Activated T-helper 1 cell treated with anti-CD3 and anti-CD28 coated beads, Interleukin-12 subunit alpha, Interleukin-12 subunit beta, Interleukin-2, Interleukin-4 antibody, amounts not matched to agents 30 ng/mL and 10 ng/mL and 1 ng/mL, durations not matched to agents 14 hours and 24 hours and 36 hours (primary cell): ENCODE data around the gene KIAA0825. TPM values are rescaled to one million over a fixed set of nuclear protein-coding genes. Genes with fewer than 3 reads are reported as not detected.

ENCODE experiments used
- DNase-seq: peaks from one replicate; pipeline ENCODE4 v3.0.0; 2021; ENCODE audit warnings: low spot score
- H3K27ac Mint-ChIP-seq: one replicate; pipeline ENCODE4 v1.8.0; 2021; ENCODE audit warnings: mild to moderate bottlenecking, mixed read lengths
- H3K27me3 Mint-ChIP-seq: one replicate; pipeline ENCODE4 v1.8.0; 2022; ENCODE audit warnings: mild to moderate bottlenecking, moderate library complexity, mixed read lengths; ENCODE audit not compliant: insufficient read depth
- H3K36me3 Mint-ChIP-seq: one replicate; pipeline ENCODE4 v1.8.0; 2021; ENCODE audit warnings: low read depth, mixed read lengths
- H3K4me1 Mint-ChIP-seq: one replicate; pipeline ENCODE4 v1.8.0; 2021; ENCODE audit warnings: low read depth, mixed read lengths
- H3K4me3 Mint-ChIP-seq: one replicate; pipeline ENCODE4 v1.8.0; 2021; ENCODE audit warnings: mild to moderate bottlenecking, moderate library complexity, mixed read lengths
- H3K9me3 Mint-ChIP-seq: one replicate; pipeline ENCODE4 v1.8.0; 2021; ENCODE audit warnings: mixed read lengths
- intact Hi-C: fragments of 100-400 bp; cut with micrococcal nuclease; formaldehyde crosslinking; loops from one replicate; pipeline ENCODE4 v1.15.1; 2024
- total RNA-seq: library from RNA; stranded (reverse); gene quantifications from 2 replicates; pipeline ENCODE4 v1.2.3, GENCODE V29; 2022

Gene KIAA0825
- total RNA-seq = 0.36 and 0.47 TPM in 2 replicates

DNA sequence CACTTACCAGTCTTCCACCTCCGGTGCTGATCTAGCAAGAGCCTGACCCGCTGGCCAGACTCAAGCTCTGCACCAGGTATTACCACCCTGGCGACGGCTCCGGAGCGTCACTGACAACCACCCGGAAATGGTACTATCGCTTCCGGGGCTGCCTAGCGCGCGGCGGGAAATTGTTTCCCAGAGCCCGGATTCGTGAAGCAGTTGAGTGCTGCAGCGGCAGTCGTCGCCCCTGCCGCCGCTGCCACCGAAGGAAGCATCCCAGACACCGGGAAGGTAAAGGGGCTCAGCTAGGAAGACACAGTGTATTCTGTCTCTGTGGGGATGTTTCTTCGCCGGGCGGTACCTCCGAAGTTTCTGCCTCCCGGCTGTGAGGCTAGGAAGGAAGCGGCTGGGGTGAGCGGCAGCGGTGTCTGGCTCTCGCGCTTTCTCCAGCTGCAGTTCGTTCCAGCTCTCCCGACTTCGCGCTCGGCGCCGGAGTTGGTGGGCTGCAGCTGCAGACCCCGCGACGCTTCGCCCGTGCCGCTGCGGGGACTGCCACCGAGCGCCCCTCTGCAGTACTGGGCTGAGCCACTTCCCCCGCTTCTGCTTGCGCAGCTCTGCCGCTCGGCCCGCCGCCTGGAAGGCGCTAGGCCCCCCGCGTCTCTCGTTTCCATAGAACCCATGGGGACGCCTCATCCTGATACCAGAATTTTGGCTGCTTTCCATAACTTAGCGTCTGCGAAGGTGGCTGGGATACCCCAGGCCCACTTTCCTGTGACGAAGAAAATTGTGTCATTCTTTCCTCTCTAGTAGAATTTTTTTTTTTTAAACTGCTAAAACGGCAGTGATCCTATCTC lies at the start of gene KIAA0825, which contains the start of gene SLF1:
Gene KIAA0825, minus strand, starts transcription at position 112 of the 836 bp plus-strand sequence. CDS start 81,478 bp downstream, outside the sequence.
Gene SLF1, plus strand, starts transcription at position 177 of the 836 bp plus-strand sequence. CDS start 10,142 bp downstream, outside the sequence.
- intact Hi-C loops = loop anchor here (1.0 to 5.0 kb wide), 8 partner anchors 23 to 507 kb away; a partner anchor contains a TSS
- H3K4me3 Mint-ChIP-seq = peak within 1 kb of the TSS; percentile 89
- peak; percentile 83 for DNase-seq
- H3K27me3 Mint-ChIP-seq = no peaks in the 10 kb centered on the region
- peaks cover 3% of the 10 kb centered on the region for H3K36me3 Mint-ChIP-seq
- H3K9me3 Mint-ChIP-seq = no peaks in the 10 kb centered on the region
- peak within 1 kb of the TSS; percentile 96 for H3K27ac Mint-ChIP-seq
- peaks cover 55% of the 10 kb centered on the region for H3K4me1 Mint-ChIP-seq

- no peaks in the 10 kb centered on the region for H3K9me3 Mint-ChIP-seq
- H3K27me3 Mint-ChIP-seq = no peaks in the 10 kb centered on the region
- H3K4me1 Mint-ChIP-seq = peaks cover 7% of the 10 kb centered on the region
- DNase-seq = no peak
- H3K36me3 Mint-ChIP-seq = peaks cover 19% of the 10 kb centered on the region
- intact Hi-C loops = no loop called here
- no peak overlapping the region for H3K27ac Mint-ChIP-seq
- H3K4me3 Mint-ChIP-seq = no peak overlapping the region
These were observed 49.5 kb upstream of the KIAA0825 start for GRCh38 chr5:94667937-94668336.

- H3K9me3 Mint-ChIP-seq = peaks cover 38% of the 10 kb centered on the region
- intact Hi-C loops = no loop called here
- peaks cover 50% of the 10 kb centered on the region for H3K36me3 Mint-ChIP-seq
- no peak overlapping the region for H3K27ac Mint-ChIP-seq
- no peak for DNase-seq
- no peaks in the 10 kb centered on the region for H3K27me3 Mint-ChIP-seq
- no peaks in the 10 kb centered on the region for H3K4me1 Mint-ChIP-seq
- no peak overlapping the region for H3K4me3 Mint-ChIP-seq
These were observed 42.7 kb upstream of the KIAA0825 start for GRCh38 chr5:94661086-94661485.

- Mint-ChIP-seq H3K27me3 (no peaks in the 10 kb centered on the region), H3K36me3 (peaks cover 54% of the 10 kb centered on the region), H3K4me1 (no peaks in the 10 kb centered on the region), H3K9me3 (peaks cover 44% of the 10 kb centered on the region), H3K27ac (no peak overlapping the region), H3K4me3 (no peak overlapping the region)
- intact Hi-C loops = no loop called here
- no peak for DNase-seq
These were observed 42.1 kb upstream of the KIAA0825 start for GRCh38 chr5:94660506-94660905.

- Mint-ChIP-seq H3K27me3 (no peaks in the 10 kb centered on the region), H3K36me3 (peaks cover 68% of the 10 kb centered on the region), H3K27ac (no peak overlapping the region), H3K4me3 (no peak overlapping the region), H3K9me3 (peaks cover 51% of the 10 kb centered on the region), H3K4me1 (no peaks in the 10 kb centered on the region)
- DNase-seq = no peak
- intact Hi-C loops = no loop called here
These were observed 39.9 kb upstream of the KIAA0825 start for GRCh38 chr5:94658272-94658671.

DNA sequence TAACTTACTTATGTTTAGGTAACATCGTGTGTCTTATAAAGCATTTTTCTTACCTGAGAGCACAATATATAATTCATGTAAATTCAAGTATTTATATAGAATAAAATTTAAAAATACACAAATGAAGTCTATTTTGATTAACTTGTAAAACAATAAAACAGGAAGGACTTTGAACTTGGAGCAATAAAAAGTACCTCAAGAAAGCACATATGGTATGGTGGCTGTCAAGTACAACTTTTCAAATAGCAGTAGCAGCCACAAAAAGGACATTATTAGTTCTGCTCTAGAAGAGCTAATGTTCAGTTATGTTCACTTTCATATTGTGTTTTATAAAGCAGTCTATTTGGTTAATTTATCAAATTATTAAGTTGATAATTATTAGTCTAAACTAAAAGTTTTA lies 31.5 kb upstream of the KIAA0825 start:
- Mint-ChIP-seq H3K27me3 (no peaks in the 10 kb centered on the region), H3K27ac (no peak overlapping the region), H3K4me1 (peaks cover 7% of the 10 kb centered on the region), H3K36me3 (peaks cover 23% of the 10 kb centered on the region), H3K9me3 (peaks cover 1% of the 10 kb centered on the region), H3K4me3 (no peak overlapping the region)
- intact Hi-C loops = no loop called here
- DNase-seq = no peak

DNA sequence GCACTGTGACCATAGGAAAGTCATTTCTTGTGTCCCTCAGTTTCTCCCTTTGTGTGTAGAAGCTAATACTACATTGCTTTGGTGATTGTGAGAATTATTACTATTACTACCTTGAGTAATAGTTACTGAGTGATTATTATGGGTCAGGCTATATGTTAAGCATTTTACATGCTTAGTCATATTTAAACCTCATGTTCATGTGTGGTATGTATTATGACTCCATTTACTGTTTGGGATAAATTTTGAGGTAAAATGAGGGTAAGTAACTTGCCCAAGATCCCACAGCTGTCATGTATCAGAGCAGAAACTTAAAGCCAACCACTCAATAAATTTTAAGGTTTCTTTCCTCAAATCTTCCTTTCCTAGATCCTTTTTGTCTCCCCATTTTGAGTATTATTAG lies 28.4 kb upstream of the KIAA0825 start:
- Mint-ChIP-seq H3K27me3 (no peaks in the 10 kb centered on the region), H3K27ac (no peak overlapping the region), H3K36me3 (peaks cover 24% of the 10 kb centered on the region), H3K4me1 (peaks cover 22% of the 10 kb centered on the region), H3K9me3 (no peaks in the 10 kb centered on the region), H3K4me3 (no peak overlapping the region)
- DNase-seq = no peak
- intact Hi-C loops = no loop called here

GRCh38 chr5:94645053-94645452 lies 26.6 kb upstream of the KIAA0825 start:
- Mint-ChIP-seq H3K27me3 (no peaks in the 10 kb centered on the region), H3K36me3 (peaks cover 37% of the 10 kb centered on the region)

DNA sequence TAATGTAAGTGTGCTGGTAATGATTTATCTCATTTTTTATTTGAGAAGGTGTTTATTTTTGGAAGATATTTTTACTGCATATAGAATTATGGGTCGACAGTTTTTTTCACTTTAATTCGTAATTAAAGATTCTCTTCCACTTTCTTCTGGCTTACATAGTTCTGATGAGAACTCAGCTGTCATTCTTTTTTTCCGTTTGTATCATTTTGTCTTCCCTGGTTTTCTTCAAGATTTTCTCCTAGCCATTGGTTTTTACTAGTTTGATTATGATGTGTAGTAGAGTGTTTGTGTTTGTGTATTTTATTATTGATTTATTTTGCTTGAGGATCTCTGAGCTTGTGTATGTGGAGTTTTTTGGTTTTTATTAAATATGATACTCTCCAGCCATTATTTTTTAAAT lies 21.8 kb upstream of the KIAA0825 start:
- peaks cover 63% of the 10 kb centered on the region for H3K36me3 Mint-ChIP-seq
- no peak for DNase-seq
- intact Hi-C loops = no loop called here
- peaks cover 30% of the 10 kb centered on the region for H3K4me1 Mint-ChIP-seq
- H3K27ac Mint-ChIP-seq = no peak overlapping the region
- peaks cover 40% of the 10 kb centered on the region for H3K9me3 Mint-ChIP-seq
- no peaks in the 10 kb centered on the region for H3K27me3 Mint-ChIP-seq
- no peak overlapping the region for H3K4me3 Mint-ChIP-seq

More at GRCh38 chr5:94645053-94645452, 26.6 kb upstream of the KIAA0825 start:
- Mint-ChIP-seq H3K9me3 (peaks cover 15% of the 10 kb centered on the region), H3K27ac (no peak overlapping the region), H3K4me1 (peaks cover 28% of the 10 kb centered on the region), H3K4me3 (no peak overlapping the region)
- intact Hi-C loops = no loop called here
- no peak for DNase-seq

DNA sequence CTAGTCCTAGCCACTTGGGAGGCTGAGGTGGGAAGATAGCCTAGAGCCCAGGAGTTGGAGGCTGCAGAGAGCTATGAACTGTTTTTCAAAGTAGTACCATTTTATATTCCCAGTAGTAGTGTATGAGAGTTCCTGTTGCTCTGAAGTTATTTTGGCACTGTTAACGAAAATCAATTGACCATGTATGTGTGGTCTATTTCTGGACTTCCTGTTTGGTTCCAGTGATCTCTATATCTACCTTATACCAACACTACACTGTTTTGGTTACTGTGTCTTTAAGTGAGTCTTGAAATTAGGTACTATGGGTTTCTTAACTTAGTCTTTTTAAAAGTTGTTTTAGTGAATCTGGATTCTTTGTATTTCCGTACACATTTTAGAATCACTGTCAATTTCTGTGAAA lies 13.6 kb upstream of the KIAA0825 start:
- peaks cover 51% of the 10 kb centered on the region for H3K36me3 Mint-ChIP-seq
- DNase-seq = no peak
- peaks cover 10% of the 10 kb centered on the region for H3K9me3 Mint-ChIP-seq
- H3K27ac Mint-ChIP-seq = no peak overlapping the region
- peaks cover 24% of the 10 kb centered on the region for H3K4me1 Mint-ChIP-seq
- intact Hi-C loops = no loop called here
- H3K27me3 Mint-ChIP-seq = no peaks in the 10 kb centered on the region
- H3K4me3 Mint-ChIP-seq = no peak overlapping the region

DNA sequence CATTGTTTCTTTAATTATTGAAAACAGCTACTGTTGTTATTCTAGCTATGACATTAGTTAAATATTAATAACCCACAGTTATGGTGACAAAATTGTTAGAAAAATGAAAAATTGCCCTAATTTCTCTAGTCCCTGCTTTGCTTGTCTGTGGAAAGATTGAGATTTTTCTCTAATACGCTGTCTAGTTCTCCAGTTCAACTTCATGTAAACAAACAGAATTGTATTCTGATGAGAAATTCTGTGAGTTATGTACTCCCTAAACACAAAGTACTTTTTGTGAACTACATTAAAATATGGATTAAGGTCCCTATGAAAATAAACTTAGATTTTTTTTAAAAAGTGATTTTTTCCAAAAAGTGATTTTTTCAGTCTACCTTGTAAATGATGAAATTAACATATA lies 8.8 kb upstream of the KIAA0825 start:
- Mint-ChIP-seq H3K4me3 (no peak overlapping the region), H3K9me3 (no peaks in the 10 kb centered on the region), H3K4me1 (peaks cover 31% of the 10 kb centered on the region), H3K27ac (no peak overlapping the region), H3K36me3 (peaks cover 27% of the 10 kb centered on the region), H3K27me3 (no peaks in the 10 kb centered on the region)
- intact Hi-C loops = no loop called here
- no peak for DNase-seq

GRCh38 chr5:94623877-94624276 lies 5.5 kb upstream of the KIAA0825 start:
- peaks cover 5% of the 10 kb centered on the region for H3K36me3 Mint-ChIP-seq
- no peaks in the 10 kb centered on the region for H3K9me3 Mint-ChIP-seq
- DNase-seq = no peak
- peaks cover 46% of the 10 kb centered on the region for H3K4me1 Mint-ChIP-seq
- no peak overlapping the region for H3K27ac Mint-ChIP-seq
- no peaks in the 10 kb centered on the region for H3K27me3 Mint-ChIP-seq
- intact Hi-C loops = no loop called here
- H3K4me3 Mint-ChIP-seq = no peak overlapping the region

DNA sequence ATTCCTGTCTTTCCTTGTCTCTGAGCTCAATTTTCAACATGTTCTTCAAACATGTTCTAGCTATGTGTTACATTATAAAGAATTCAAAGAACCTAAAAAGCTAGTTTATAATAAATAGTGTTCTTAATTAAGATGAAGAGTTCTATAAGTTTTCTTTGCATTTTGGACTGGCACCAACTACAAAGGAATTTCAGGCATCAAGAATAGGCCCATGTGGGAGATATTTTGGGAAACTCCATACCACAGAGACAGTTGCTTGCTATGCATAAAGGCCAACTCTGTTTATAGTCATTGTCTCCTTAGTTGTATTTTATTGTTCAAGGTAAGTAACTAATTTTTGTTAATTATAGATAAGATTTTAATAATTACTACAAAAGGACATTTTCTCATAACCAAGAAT lies 4.6 kb upstream of the KIAA0825 start:
- intact Hi-C loops = no loop called here
- H3K27me3 Mint-ChIP-seq = no peaks in the 10 kb centered on the region
- H3K27ac Mint-ChIP-seq = no peak overlapping the region
- peaks cover 46% of the 10 kb centered on the region for H3K4me1 Mint-ChIP-seq
- peaks cover 1% of the 10 kb centered on the region for H3K36me3 Mint-ChIP-seq
- H3K4me3 Mint-ChIP-seq = no peak overlapping the region
- DNase-seq = no peak
- no peaks in the 10 kb centered on the region for H3K9me3 Mint-ChIP-seq
